HG03159 (cell line): Measurements from ENCODE around the gene CACNG7.
A peak's percentile ranks its signal among the peaks of the same experiment; 100 is the strongest.

Source experiments
- ATAC-seq: cut with Tn5 transposase; IDR thresholded peaks from one replicate; pipeline ENCODE4 v1.9.1; 2021; ENCODE audit warnings: mild to moderate bottlenecking, moderate library complexity; ENCODE audit not compliant: unreplicated experiment

The CACNG7 gene

GRCh38 chr19:53877361-53877766, 31.7 kb upstream of the CACNG7 start:
- no peak for ATAC-seq

- no peak for ATAC-seq
Measured at GRCh38 chr19:53878776-53879139, 30.3 kb upstream of the CACNG7 start.

- peak; percentile 78 for ATAC-seq
Measured at GRCh38 chr19:53879140-53880081, 29.7 kb upstream of the CACNG7 start.

DNA sequence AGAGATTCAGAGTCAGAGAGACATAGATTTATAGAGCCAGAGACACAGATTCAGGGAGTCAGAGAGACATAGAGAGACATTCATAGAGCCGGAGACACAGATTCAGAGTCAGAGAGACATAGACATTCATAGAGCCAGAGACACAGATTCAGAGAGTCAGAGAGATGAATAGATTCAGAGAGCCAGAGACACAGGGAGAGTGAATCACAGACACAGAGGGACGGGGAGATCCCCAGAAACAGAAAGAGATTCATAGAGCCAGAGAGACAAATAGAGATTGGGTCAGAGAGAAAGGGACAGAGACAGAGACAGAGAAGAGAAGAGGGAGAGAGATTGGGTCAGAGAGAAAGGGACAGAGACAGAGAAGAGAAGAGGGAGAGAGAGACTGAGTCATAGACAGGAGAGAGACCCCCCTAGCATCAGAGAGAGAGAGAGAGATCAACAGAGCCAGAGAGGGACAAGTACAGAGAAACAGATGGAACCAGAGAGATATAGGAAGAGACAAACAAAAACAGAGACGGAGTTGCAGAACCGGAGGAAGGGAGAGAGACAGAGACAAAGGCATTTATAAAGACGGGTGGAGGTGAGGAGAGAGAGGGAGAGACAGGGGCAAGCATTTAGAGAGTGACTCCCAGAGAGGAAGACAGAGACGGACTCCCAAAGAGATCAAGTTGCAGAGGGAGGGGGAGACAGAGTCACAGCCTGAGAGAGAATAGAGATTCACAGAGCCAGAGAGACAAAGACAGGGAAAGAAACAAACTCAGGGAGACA, 28.2 kb upstream of the CACNG7 start:
- ATAC-seq = no peak

DNA sequence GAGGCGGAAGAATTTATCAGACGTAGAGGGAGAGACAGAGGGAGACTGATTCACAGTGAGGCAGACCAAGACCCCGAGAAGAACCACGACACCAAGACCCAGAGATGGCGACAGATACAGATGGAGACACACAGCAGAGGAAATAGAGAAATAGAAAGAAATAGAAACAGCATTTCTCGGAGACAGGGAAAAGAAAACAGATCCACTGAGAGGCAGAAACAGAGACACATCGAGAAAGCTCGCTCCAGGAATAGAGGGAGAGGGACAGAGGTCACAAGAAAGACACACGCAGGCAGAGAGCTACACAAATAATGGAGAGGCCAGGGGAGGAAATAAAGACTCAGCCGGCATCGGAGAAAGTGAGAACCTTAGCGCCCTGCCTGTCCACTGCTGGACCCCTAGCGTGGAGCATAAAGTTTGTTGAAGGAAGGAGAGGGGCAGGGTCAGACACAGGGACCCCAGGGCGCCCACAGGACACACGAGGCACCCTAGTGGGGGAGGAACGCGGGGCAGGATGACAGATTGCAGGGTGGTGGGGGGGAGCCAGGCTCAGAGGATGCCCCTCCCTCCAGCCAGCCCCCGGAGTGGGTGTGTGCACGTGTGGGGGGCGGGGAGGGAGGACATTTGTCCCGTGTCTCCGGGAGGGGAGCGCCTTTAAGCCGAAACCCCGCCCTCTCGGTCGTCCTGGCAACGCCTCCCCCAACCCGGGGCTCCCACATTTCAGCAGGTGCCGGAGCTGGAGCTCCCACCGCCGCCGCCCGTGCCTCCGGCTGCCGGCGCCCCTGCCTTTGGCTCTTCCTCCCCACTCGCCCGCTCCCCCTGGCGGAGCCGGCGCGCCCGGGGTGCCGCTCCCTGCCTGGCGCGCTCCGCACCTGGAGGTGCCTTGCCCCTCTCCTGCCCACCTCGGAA, 27.3 kb upstream of the CACNG7 start, which contains the start of gene PRKCG:
Gene PRKCG, plus strand, starts transcription at position 716 of the 909 bp plus-strand sequence. CDS start 298 bp downstream, outside the sequence.
- ATAC-seq = no peak

DNA sequence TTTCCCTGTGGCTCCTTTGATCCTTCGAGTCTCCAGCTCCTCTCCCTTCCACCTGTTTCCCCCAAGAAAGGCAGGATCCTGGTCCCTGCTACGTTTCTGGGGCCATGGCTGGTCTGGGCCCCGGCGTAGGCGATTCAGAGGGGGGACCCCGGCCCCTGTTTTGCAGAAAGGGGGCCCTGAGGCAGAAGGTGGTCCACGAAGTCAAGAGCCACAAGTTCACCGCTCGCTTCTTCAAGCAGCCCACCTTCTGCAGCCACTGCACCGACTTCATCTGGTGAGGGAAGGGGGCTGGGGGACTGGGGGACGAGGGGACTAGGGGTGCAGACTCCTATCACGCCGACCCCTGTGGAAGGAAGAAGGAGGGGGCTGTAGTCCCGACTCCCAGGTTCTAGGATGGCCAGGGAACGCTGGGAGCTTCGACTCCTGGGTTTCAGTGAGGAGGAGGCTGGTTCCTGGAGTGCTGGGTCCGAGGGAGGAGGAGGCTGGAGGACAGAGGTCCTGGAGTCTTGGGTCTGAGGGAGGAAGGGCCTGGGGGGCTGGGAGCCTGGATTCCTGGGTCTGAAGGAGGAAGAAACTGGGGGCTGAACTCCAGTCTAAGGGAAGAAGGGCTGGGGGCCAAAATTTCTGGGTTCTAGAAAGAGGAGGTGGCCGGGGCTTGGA, 26.6 kb upstream of the CACNG7 start:
- ATAC-seq = no peak

DNA sequence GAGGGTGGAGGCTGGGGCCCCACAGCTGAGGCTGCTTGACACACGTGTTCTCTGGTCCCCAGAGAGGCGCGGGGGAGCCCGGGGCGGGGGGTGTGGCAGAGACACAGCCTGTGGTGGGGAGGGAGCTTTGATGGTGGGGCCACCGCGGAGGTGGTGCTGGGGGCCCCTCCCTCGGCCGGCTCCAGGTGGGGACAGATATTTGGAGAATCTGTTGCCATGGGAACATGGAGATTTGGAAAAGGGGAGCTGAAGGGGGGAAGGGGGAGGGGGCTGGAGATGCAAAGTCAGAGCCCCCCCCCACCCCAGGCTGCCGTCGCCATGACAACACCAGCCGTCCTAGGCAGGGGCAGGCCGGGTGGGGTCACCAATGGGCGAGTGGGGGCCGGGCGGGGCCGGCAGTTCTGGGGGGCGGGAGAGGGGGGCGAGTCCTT, 25.8 kb upstream of the CACNG7 start:
- ATAC-seq = no peak

DNA sequence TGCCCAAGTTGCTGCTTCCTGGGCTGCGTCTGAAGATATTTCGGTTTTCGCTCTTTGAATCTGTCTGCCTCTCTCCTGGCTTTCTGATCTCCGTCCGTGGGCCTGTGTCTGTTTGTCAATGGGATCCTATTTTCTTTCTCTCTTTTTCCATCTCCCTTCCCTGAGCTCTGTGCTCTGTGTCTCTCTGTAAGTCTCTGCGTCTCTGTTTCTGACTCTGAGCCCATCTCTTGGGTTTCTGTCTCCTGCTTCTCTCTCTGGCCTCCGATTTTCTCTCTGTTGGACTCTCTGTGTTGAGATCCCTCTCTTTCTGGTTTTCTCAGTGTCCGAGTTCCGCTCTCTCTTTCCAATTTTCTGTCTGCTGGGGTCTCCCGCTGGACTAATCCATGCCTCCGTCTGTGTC, 25.3 kb upstream of the CACNG7 start:
- no peak for ATAC-seq

GRCh38 chr19:53884256-53884655, 24.8 kb upstream of the CACNG7 start:
- no peak for ATAC-seq

DNA sequence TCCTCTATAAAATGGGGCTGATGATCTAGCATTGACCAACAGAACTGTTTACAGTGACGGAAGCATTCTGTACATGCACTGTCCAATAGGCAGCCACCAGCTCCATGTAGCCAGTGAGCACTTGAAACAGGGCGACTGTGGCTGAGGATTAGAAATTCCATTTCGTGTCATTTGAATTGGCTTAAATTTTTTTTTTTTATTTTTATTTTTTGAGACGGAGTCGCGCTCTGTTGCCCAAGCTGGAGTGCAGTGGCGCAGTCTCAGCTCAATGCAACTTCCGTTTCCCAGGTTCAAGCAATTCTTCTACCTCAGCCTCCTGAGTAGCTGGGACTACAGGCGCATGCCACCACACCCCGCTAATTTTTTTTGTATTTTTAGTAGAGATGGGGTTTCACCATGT, 24.0 kb upstream of the CACNG7 start:
- ATAC-seq = no peak

DNA sequence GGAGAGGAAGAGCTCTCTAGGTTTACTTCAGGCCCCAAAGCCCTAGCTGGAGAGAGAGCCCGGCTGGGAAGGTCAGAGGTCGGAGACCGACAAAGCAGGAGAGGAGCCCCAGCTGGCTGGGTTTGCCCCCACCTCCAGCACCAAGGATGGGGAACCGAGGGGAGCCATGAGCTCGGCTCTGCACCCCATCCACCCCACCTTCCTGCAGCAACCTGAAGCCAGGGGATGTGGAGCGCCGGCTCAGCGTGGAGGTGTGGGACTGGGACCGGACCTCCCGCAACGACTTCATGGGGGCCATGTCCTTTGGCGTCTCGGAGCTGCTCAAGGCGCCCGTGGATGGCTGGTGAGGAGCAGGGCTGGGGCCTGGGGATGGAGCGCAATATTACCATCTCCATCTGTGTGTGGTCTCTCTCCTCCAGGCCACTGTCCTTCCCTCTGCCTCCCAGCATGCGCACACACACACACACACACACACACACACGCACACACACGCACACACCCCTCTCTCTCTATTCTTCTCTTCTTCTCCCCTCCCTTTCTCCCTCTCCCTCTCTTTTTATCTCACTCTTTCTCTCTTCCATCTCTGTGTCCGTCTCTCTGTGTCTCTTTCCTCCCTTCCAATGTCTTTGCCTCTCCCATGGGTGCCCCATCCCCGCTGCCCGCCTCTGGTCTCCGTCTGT, 16.6 kb upstream of the CACNG7 start:
- ATAC-seq = no peak

- no peak for ATAC-seq
Measured at GRCh38 chr19:53892981-53893325, 16.1 kb upstream of the CACNG7 start.

DNA sequence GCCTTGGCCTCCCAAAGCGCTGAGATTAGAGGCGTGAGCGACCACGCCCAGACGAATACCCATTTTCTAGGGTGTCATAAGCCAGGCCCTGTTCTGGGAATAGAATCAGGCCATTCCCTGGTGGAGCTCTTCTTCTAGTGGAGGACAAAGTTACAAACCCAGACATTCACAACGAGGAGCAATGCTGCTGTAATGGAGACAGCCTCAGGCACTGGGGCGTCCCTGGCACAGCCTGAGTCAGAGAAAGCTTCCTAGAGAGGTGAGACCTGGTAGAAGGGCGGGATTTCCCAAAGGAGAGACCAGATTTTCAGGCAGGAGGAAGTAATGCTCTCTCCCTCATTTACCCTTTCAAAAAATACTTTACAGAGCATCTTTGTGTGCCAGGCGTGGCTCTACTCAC, 14.4 kb upstream of the CACNG7 start:
- ATAC-seq = no peak

DNA sequence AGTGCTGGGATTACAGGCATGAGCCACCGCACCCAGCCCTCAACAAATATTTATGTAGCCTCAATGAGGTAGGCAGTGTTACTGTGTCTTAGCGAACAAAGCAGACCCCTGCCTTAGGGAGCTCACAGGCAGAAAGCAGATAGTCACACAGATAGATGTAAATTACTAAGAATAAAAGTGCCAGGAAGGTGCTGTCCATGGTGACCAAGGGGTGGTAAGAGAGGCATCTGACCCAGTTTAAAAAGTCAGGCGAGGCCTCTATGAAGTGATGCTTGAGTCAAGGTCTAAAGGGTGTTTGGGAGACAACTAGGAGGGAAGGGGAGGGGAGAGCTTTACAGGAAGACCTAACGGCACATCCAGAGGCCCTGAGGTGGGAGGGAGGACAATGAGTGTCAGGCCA, 12.4 kb upstream of the CACNG7 start:
- no peak for ATAC-seq

DNA sequence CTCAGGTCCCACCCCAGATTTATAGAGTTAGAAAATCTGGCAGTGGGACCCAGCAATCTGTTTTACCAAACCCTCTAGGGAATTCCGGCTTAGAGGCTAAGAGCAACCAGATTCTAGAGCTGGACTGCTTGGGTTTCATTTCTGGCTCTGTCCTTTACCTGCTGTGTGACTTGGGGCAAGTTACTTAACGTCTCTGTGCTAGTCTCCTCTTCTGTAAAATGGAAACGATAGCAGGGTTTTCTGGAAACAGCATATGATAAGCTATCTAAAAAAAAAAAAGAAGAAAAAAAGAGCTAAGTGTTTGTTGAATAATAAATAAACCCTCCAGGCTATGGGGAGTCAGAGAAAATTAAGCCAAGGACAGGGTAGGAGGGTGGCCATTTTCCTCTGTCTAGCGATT, 11.6 kb upstream of the CACNG7 start:
- ATAC-seq = no peak

GRCh38 chr19:53898166-53898565, 10.9 kb upstream of the CACNG7 start:
- ATAC-seq = no peak

DNA sequence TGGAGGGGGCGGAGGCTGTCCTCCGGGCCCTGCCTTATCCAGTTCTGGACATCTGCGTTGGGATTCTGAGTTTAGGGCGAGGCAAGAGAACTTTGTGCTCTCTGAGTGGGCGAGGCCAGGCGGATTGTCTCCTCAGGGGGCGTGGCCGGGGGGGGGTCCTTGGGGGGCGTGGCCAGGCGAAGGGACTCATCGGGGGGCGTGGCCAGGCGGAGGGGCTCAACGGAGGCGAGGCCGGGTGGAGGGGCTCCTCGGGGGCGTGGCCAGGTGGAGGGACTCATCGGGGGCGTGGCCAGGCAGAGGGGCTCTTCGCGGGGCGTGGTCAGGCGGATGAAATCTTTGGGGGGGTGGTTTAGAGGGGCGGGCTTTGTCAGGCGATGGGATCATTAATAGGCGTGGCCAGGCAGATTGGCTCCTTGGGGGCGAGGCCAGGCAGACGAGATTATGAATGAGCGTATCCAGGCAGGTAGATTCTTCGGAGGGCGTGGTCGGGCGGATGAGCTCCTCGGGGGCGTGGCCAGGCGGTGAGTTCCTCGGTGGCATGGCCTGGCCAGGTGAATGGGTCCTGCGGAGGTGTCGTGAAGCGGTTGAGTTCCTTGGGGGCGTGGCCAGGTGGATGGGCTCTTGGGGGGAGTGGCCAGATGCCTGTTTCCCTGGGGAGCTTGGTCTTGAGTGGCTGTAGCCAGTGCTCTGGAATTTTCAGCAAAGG, 10.3 kb upstream of the CACNG7 start:
- no peak for ATAC-seq

- no peak for ATAC-seq
Measured at GRCh38 chr19:53900191-53900860, 8.8 kb upstream of the CACNG7 start.
